ENCODE measurements around the gene TRPM3. TPM values are rescaled to one million over a fixed set of nuclear protein-coding genes. Genes with fewer than 3 reads are reported as not detected.
"Not testable (repeated sequence)": the region's sequence is repeated elsewhere in the genome, so short reads cannot be mapped to it uniquely, and the experiment has no call there.

The TRPM3 gene
- total RNA-seq, 1 donor from 2014 or later: not detected

GRCh38 chr9:70658765-70659164, 462.7 kb downstream of the TRPM3 start:
- TF ChIP-seq CTCF (IDR thresholded peaks at IDR 0.05): no peak
- ATAC-seq (ENCODE audit: low read depth) (no peak), DNase-seq (no peak)
- Mint-ChIP-seq H3K9me3 (peaks cover 6% of the 10 kb centered on the region), H3K36me3 (ENCODE audit: low read depth) (no peaks in the 10 kb centered on the region), H3K4me3 (no peak overlapping the region), H3K4me1 (no peaks in the 10 kb centered on the region), H3K27ac (no peak overlapping the region), H3K27me3 (peaks cover 8% of the 10 kb centered on the region)
- intact Hi-C loops (cut with micrococcal nuclease): no loop called here
- ChIA-PET CTCF (no interaction called here), POLR2A (no interaction called here)

- TF ChIP-seq CTCF (IDR thresholded peaks at IDR 0.05): no peak
- Mint-ChIP-seq H3K9me3 (peaks cover 8% of the 10 kb centered on the region), H3K36me3 (ENCODE audit: low read depth) (no peaks in the 10 kb centered on the region), H3K4me3 (no peak overlapping the region), H3K4me1 (no peaks in the 10 kb centered on the region), H3K27ac (no peak overlapping the region), H3K27me3 (peaks cover 4% of the 10 kb centered on the region)
- intact Hi-C loops (cut with micrococcal nuclease): no loop called here
- ChIA-PET CTCF (no interaction called here), POLR2A (no interaction called here)
- ATAC-seq (ENCODE audit: low read depth) (no peak), DNase-seq (no peak)
Measured at GRCh38 chr9:70656281-70656680, 465.1 kb downstream of the TRPM3 start.

- intact Hi-C loops (cut with micrococcal nuclease): no loop called here
- POLR2A ChIA-PET: no interaction called here
- no peak overlapping the region for H3K27ac Mint-ChIP-seq
- peaks cover 2% of the 10 kb centered on the region for H3K27me3 Mint-ChIP-seq
- DNase-seq (no peak), ATAC-seq (ENCODE audit: low read depth) (no peak)
- no peaks in the 10 kb centered on the region for H3K4me1 Mint-ChIP-seq
- H3K9me3 Mint-ChIP-seq: peaks cover 7% of the 10 kb centered on the region
- TF ChIP-seq CTCF (IDR thresholded peaks at IDR 0.05): no peak
- CTCF ChIA-PET: no interaction called here
- no peaks in the 10 kb centered on the region for H3K36me3 Mint-ChIP-seq (ENCODE audit: low read depth)
- H3K4me3 Mint-ChIP-seq: no peak overlapping the region
Measured at GRCh38 chr9:70654144-70654543, 467.3 kb downstream of the TRPM3 start.

- CTCF ChIA-PET, H3K4me1 Mint-ChIP-seq: not testable (repeated sequence)
Measured at GRCh38 chr9:70644627-70645026, 476.8 kb downstream of the TRPM3 start.

GRCh38 chr9:70642341-70642740, 479.1 kb downstream of the TRPM3 start:
- H3K27ac Mint-ChIP-seq: no peak overlapping the region
- peaks cover 16% of the 10 kb centered on the region for H3K27me3 Mint-ChIP-seq
- POLR2A ChIA-PET: no interaction called here
- no peaks in the 10 kb centered on the region for H3K9me3 Mint-ChIP-seq
- TF ChIP-seq CTCF (IDR thresholded peaks at IDR 0.05): no peak
- H3K4me1 Mint-ChIP-seq: no peaks in the 10 kb centered on the region
- H3K36me3 Mint-ChIP-seq (ENCODE audit: low read depth): no peaks in the 10 kb centered on the region
- no peak overlapping the region for H3K4me3 Mint-ChIP-seq
- intact Hi-C loops (cut with micrococcal nuclease): loop anchor here (5.0 kb wide), 1 partner anchor 1630 kb away; no protein-coding TSS in a partner anchor
- CTCF ChIA-PET: no interaction called here
- DNase-seq (no peak), ATAC-seq (ENCODE audit: low read depth) (no peak)

More at GRCh38 chr9:70644627-70645026, 476.8 kb downstream of the TRPM3 start:
- H3K36me3 Mint-ChIP-seq (ENCODE audit: low read depth); H3K27ac Mint-ChIP-seq; H3K4me3 Mint-ChIP-seq; H3K9me3 Mint-ChIP-seq; DNase-seq; ATAC-seq (ENCODE audit: low read depth); POLR2A ChIA-PET: not testable (repeated sequence)
- peaks cover 13% of the 10 kb centered on the region for H3K27me3 Mint-ChIP-seq
- intact Hi-C loops (cut with micrococcal nuclease): loop anchor here (5.0 kb wide), 1 partner anchor 1628 kb away; no protein-coding TSS in a partner anchor

- H3K9me3 Mint-ChIP-seq: no peaks in the 10 kb centered on the region
- H3K27ac Mint-ChIP-seq: no peak overlapping the region
- no peak for ATAC-seq (ENCODE audit: low read depth)
- H3K27me3 Mint-ChIP-seq: peaks cover 16% of the 10 kb centered on the region
- H3K36me3 Mint-ChIP-seq (ENCODE audit: low read depth): no peaks in the 10 kb centered on the region
- no peaks in the 10 kb centered on the region for H3K4me1 Mint-ChIP-seq
- DNase-seq: no peak
- ChIA-PET CTCF (no interaction called here), POLR2A (no interaction called here)
- H3K4me3 Mint-ChIP-seq: no peak overlapping the region
- no peak for TF ChIP-seq CTCF (IDR thresholded peaks at IDR 0.05)
- intact Hi-C loops (cut with micrococcal nuclease): loop anchor here (5.0 kb wide), 1 partner anchor 1631 kb away; no protein-coding TSS in a partner anchor
Measured at GRCh38 chr9:70641631-70642030, 479.8 kb downstream of the TRPM3 start.

Data from activated B cell treated with CpG ODN at 0.5 μM for 24 hours (primary cell).